H9 (cell line): ENCODE measurements around the gene MOCOS. TPM values are rescaled to one million over a fixed set of nuclear protein-coding genes. Genes with fewer than 3 reads are reported as not detected.

ENCODE experiments used
- DNase-seq: peaks from one replicate; pipeline ENCODE4 v3.0.0-alpha.2; 2017
- H2AFZ ChIP-seq: one replicate; pipeline ENCODE4 v1.6.1; 2013; ENCODE audit warnings: mild to moderate bottlenecking, low read length, control low read depth, moderate library complexity
- H2AK5ac ChIP-seq: 2 replicates; pipeline ENCODE4 v1.6.1; 2013; ENCODE audit warnings: low read length, control low read depth, mixed read lengths; ENCODE audit not compliant: insufficient read length
- H2BK120ac ChIP-seq: one replicate; pipeline ENCODE4 v1.6.1; 2013; ENCODE audit warnings: low read depth, mild to moderate bottlenecking, low read length, control low read depth, inconsistent platforms; ENCODE audit not compliant: poor library complexity, severe bottlenecking
- H2BK12ac ChIP-seq: 2 replicates; pipeline ENCODE4 v1.6.1; 2013; ENCODE audit warnings: low read length, control low read depth, mixed read lengths, low read depth; ENCODE audit not compliant: insufficient read length
- H2BK15ac ChIP-seq: 2 replicates; pipeline ENCODE4 v1.6.1; 2013; ENCODE audit warnings: low read depth, low read length, control low read depth
- H2BK20ac ChIP-seq: one replicate; pipeline ENCODE4 v1.6.1; 2013; ENCODE audit warnings: low read depth, mild to moderate bottlenecking, low read length, control low read depth, inconsistent platforms; ENCODE audit not compliant: poor library complexity, severe bottlenecking
- H2BK5ac ChIP-seq: 2 replicates; pipeline ENCODE4 v1.6.1; 2013; ENCODE audit warnings: low read length, control low read depth, mixed read lengths; ENCODE audit not compliant: insufficient read length
- H3K14ac ChIP-seq: 2 replicates; pipeline ENCODE4 v1.6.1; 2013; ENCODE audit warnings: low read length, control low read depth; ENCODE audit not compliant: insufficient read depth
- H3K18ac ChIP-seq: 2 replicates; pipeline ENCODE4 v1.6.1; 2013; ENCODE audit warnings: low read depth, mild to moderate bottlenecking, mixed read lengths, low read length, control low read depth; ENCODE audit not compliant: insufficient read length
- H3K23ac ChIP-seq: 2 replicates; pipeline ENCODE4 v1.6.1; 2013; ENCODE audit warnings: low read length, control low read depth, mixed read lengths, low read depth; ENCODE audit not compliant: insufficient read length
- H3K23me2 ChIP-seq: 2 replicates; pipeline ENCODE4 v1.6.1; 2013; ENCODE audit warnings: low read depth, mild to moderate bottlenecking, mixed read lengths, low read length, control low read depth; ENCODE audit not compliant: insufficient read length, poor library complexity, severe bottlenecking
- H3K27ac ChIP-seq: 2 replicates; pipeline ENCODE4 v1.5.1; 2013; ENCODE audit warnings: low read length, control low read depth, mixed read lengths, low read depth; ENCODE audit not compliant: insufficient read length
- H3K27me3 ChIP-seq: 2 replicates; pipeline ENCODE4 v1.6.1; 2013; ENCODE audit warnings: low read length, control low read depth, inconsistent platforms; ENCODE audit not compliant: insufficient read depth
- H3K4ac ChIP-seq: 2 replicates; pipeline ENCODE4 v1.6.1; 2013; ENCODE audit warnings: low read depth, mild to moderate bottlenecking, control low read depth, inconsistent platforms, low read length, moderate library complexity
- H3K4me1 ChIP-seq: 2 replicates; pipeline ENCODE4 v1.6.1; 2013; ENCODE audit warnings: low read length, control low read depth, inconsistent platforms; ENCODE audit not compliant: insufficient read depth
- H3K4me2 ChIP-seq: 2 replicates; pipeline ENCODE4 v1.6.1; 2013; ENCODE audit warnings: low read length, control low read depth, mixed read lengths; ENCODE audit not compliant: insufficient read length, insufficient read depth
- H3K56ac ChIP-seq: 2 replicates; pipeline ENCODE4 v1.6.1; 2013; ENCODE audit warnings: low read depth, mild to moderate bottlenecking, mixed read lengths, low read length, control low read depth; ENCODE audit not compliant: insufficient read length
- H3K79me1 ChIP-seq: 2 replicates; pipeline ENCODE4 v1.6.1; 2013; ENCODE audit warnings: low read depth, mild to moderate bottlenecking, moderate library complexity, low read length, control low read depth, inconsistent platforms; ENCODE audit not compliant: insufficient read depth, poor library complexity, severe bottlenecking
- H3K79me2 ChIP-seq: 2 replicates; pipeline ENCODE4 v1.6.1; 2013; ENCODE audit warnings: low read length, control low read depth, inconsistent platforms; ENCODE audit not compliant: insufficient read depth
- H3K9ac ChIP-seq: 2 replicates; pipeline ENCODE4 v1.6.1; 2013; ENCODE audit warnings: low read length, control low read depth, mixed read lengths; ENCODE audit not compliant: insufficient read length; ENCODE audit errors: extremely low read depth
- H3K9me3 ChIP-seq: one replicate; pipeline ENCODE4 v1.6.1; 2013; ENCODE audit warnings: low read depth, low read length, inconsistent platforms; ENCODE audit not compliant: control insufficient read depth
- H3T11ph ChIP-seq: one replicate; pipeline ENCODE4 v1.6.1; 2013; ENCODE audit warnings: mild to moderate bottlenecking, low read length, control low read depth, inconsistent platforms
- H4K20me1 ChIP-seq: one replicate; pipeline ENCODE4 v1.6.1; 2013; ENCODE audit not compliant: control insufficient read depth, insufficient read length, insufficient read depth
- H4K5ac ChIP-seq: 2 replicates; pipeline ENCODE4 v1.6.1; 2013; ENCODE audit warnings: low read depth, mild to moderate bottlenecking, mixed read lengths, low read length, control low read depth; ENCODE audit not compliant: insufficient read length
- H4K8ac ChIP-seq: replicated peaks from 2 replicates; pipeline ENCODE4 v1.6.1; 2013; ENCODE audit warnings: low read length, control low read depth, mixed read lengths, low read depth; ENCODE audit not compliant: insufficient read length
- H4K91ac ChIP-seq: 2 replicates; pipeline ENCODE4 v1.6.1; 2013; ENCODE audit warnings: low read depth, mild to moderate bottlenecking, moderate library complexity, mixed read lengths, low read length, control low read depth; ENCODE audit not compliant: insufficient read length
- H3K27ac Mint-ChIP-seq, 3 experiments: 2 replicates in 2 of 3; 3 replicates in 1 of 3; pipeline ENCODE4 v1.8.0; 2020 to 2021; ENCODE audit warnings: mixed read lengths in 3 of 3, mild to moderate bottlenecking in 1 of 3, moderate library complexity in 1 of 3
- H3K27me3 Mint-ChIP-seq: 2 replicates; pipeline ENCODE4 v1.8.0; 2021; ENCODE audit warnings: low read depth, mild to moderate bottlenecking, moderate library complexity, mixed read lengths
- H3K36me3 Mint-ChIP-seq, 3 experiments: 2 replicates in 2 of 3; 3 replicates in 1 of 3; pipeline ENCODE4 v1.8.0; 2020 to 2021; ENCODE audit warnings: low read depth in 3 of 3, mixed read lengths in 3 of 3; ENCODE audit not compliant: insufficient read depth in 1 of 3
- H3K4me1 Mint-ChIP-seq, 2 experiments: 2 replicates each; pipeline ENCODE4 v1.8.0; 2020; ENCODE audit warnings: mixed read lengths in 2 of 2
- H3K4me3 Mint-ChIP-seq, 2 experiments: 2 replicates in 1 of 2; 3 replicates in 1 of 2; pipeline ENCODE4 v1.8.0; 2020 to 2021; ENCODE audit warnings: mild to moderate bottlenecking in 2 of 2, mixed read lengths in 2 of 2, moderate library complexity in 1 of 2
- H3K9me3 Mint-ChIP-seq, 2 experiments: 2 replicates in 1 of 2; 3 replicates in 1 of 2; pipeline ENCODE4 v1.8.0; 2020; ENCODE audit warnings: mild to moderate bottlenecking in 2 of 2, mixed read lengths in 2 of 2, moderate library complexity in 1 of 2
- WGBS: extraction: QIAGEN DNeasy Blood & Tissue Kit; methylation state at CpG from one replicate; pipeline ENCODE4 v1.1.7; 2013; ENCODE audit warnings: missing lambda C conversion rate, low lambda C conversion rate, mixed read lengths; ENCODE audit not compliant: insufficient read length; ENCODE audit errors: extremely low coverage; 5-methylcytosine and 5-hydroxymethylcytosine counted together
- total RNA-seq: library from RNA; stranded (reverse); gene quantifications from 2 replicates; pipeline ENCODE4 v1.2.1, GENCODE V29; 2021
- TF ChIP-seq, protein P1 (sequence below): fragments of 200-600 bp; sonication (generic); conservative IDR thresholded peaks from 3 replicates; pipeline ENCODE4 v1.8.0; 2021; ENCODE audit warnings: antibody characterized with exemption, mild to moderate bottlenecking

Gene MOCOS
- total RNA-seq, 1 experiment from 2014 or later, result 6.0 TPM

DNA sequence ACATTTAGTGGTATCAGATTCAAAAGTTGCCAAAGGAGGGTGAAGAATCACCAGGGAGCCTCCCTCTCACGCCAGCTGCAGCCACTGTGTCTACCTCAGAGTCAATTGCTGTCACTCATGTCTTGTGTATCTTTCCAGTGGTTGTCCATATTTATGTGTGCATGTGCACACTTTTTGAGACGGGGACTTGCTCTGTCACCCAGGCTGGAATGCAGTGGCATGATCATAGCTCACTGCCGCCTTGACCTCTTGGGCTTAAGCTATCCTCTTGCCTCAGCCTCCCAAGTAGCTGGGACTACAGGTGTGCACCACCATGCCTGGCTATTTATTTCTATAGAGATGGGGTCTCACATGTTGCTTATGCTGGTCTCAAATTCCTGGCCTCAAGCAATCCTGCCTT is 4.0 kb downstream of the MOCOS start:
- Histone ChIP-seq H2BK5ac (no peak overlapping the region), H2BK120ac (no peak overlapping the region), H3K79me1 (no peaks in the 10 kb centered on the region), H4K91ac (no peak overlapping the region), H3K27me3 (peaks cover 3% of the 10 kb centered on the region; the same call in 1 of the 2 replicates), H3K23me2 (peaks cover 9% of the 10 kb centered on the region), H3T11ph (no peak overlapping the region), H2BK20ac (no peak overlapping the region), H4K5ac (no peak overlapping the region), H3K14ac (no peak overlapping the region), H4K20me1 (no peaks in the 10 kb centered on the region), H3K23ac (no peak overlapping the region), H3K9me3 (no peaks in the 10 kb centered on the region), H3K18ac (no peak overlapping the region), H2AK5ac (no peak overlapping the region), H3K4me2 (no peak overlapping the region), H2BK15ac (no peak overlapping the region), H4K8ac (no peak overlapping the region), H2BK12ac (no peak overlapping the region), H3K4ac (no peak overlapping the region), H3K27ac (no peak overlapping the region), H3K79me2 (peaks cover 3% of the 10 kb centered on the region; the same call in 1 of the 2 replicates), H3K4me1 (peaks cover 4% of the 10 kb centered on the region; the same call in 1 of the 2 replicates), H2AFZ (no peak overlapping the region), H3K9ac (no peak overlapping the region), H3K56ac (no peak overlapping the region)
- H3K4me3 Mint-ChIP-seq, result no peak overlapping the region
- peaks cover 24% of the 10 kb centered on the region for H3K27me3 Mint-ChIP-seq
- no peak overlapping the region for H3K27ac Mint-ChIP-seq
- TF ChIP-seq, protein P1, sequence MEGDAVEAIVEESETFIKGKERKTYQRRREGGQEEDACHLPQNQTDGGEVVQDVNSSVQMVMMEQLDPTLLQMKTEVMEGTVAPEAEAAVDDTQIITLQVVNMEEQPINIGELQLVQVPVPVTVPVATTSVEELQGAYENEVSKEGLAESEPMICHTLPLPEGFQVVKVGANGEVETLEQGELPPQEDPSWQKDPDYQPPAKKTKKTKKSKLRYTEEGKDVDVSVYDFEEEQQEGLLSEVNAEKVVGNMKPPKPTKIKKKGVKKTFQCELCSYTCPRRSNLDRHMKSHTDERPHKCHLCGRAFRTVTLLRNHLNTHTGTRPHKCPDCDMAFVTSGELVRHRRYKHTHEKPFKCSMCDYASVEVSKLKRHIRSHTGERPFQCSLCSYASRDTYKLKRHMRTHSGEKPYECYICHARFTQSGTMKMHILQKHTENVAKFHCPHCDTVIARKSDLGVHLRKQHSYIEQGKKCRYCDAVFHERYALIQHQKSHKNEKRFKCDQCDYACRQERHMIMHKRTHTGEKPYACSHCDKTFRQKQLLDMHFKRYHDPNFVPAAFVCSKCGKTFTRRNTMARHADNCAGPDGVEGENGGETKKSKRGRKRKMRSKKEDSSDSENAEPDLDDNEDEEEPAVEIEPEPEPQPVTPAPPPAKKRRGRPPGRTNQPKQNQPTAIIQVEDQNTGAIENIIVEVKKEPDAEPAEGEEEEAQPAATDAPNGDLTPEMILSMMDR, result no peak
- WGBS, result no CpG with 5 or more reads among the region's 3 CpGs
- peaks cover 5 to 7% (median 5%) of the 10 kb centered on the region in 3 experiments; a peak in 6 of 7 replicates for H3K36me3 Mint-ChIP-seq
- DNase-seq, result no peak
- no peaks in the 10 kb centered on the region for H3K9me3 Mint-ChIP-seq
- H3K4me1 Mint-ChIP-seq, result peaks cover 16 to 21% of the 10 kb centered on the region in 2 experiments
